Endothelial cell of umbilical vein (primary cell): ENCODE results near the gene KCNF1. TPM values are rescaled to one million over a fixed set of nuclear protein-coding genes. Genes with fewer than 3 reads are reported as not detected.

Experiments used
- BruUV-seq: library from RNA; stranded (reverse); fragments of 400-500 nt; replicated peaks from 2 replicates; lab custom pipeline; 2021; lab: Mats Ljungman, UMichigan
- CTCF ChIA-PET: fragments of 300-600, 350-600 bp; sonication (Branson Sonifier 250); formaldehyde crosslinking; loops from one replicate; lab custom pipeline; 2021; ENCODE audit warnings: antibody characterized with exemption, inconsistent platforms; lab: Charles Lee
- POLR2A ChIA-PET: fragments of 300-600, 350-600 bp; sonication (Branson Sonifier 250); formaldehyde crosslinking; loops from one replicate; lab custom pipeline; 2021; ENCODE audit warnings: antibody characterized with exemption, inconsistent platforms; lab: Charles Lee
- DNase-seq: peaks from one replicate; pipeline ENCODE4 v3.0.0-alpha.2; 2011; ENCODE audit warnings: low read depth, low spot score
- FAIRE-seq: peaks from 2 replicates; lab custom pipeline; 2011; peaks lifted over from hg19 to GRCh38; lab: Jason Lieb, UNC
- H2AFZ ChIP-seq: 2 replicates; pipeline ENCODE4 v1.6.0; 2012; ENCODE audit warnings: low read depth, low read length, control low read depth, inconsistent platforms
- H3K27ac ChIP-seq: 2 replicates; pipeline ENCODE4 v1.5.1; 2011; ENCODE audit warnings: low read depth, mild to moderate bottlenecking, control low read depth, low read length, moderate library complexity; ENCODE audit not compliant: insufficient read depth
- H3K27me3 ChIP-seq, 2 experiments: 2 replicates each; pipeline versions ENCODE4 v1.6.0 to v1.6.1; 2011; ENCODE audit warnings: low read length in 2 of 2, mixed read lengths in 1 of 2; ENCODE audit not compliant: control insufficient read depth in 2 of 2, insufficient read depth in 2 of 2
- H3K36me3 ChIP-seq, 2 experiments: 2 replicates in 1 of 2; 3 replicates in 1 of 2; pipeline ENCODE4 v1.5.1; 2011; ENCODE audit warnings: low read length in 2 of 2, mild to moderate bottlenecking in 1 of 2, moderate library complexity in 1 of 2; ENCODE audit not compliant: control insufficient read depth in 2 of 2, insufficient read depth in 2 of 2; ENCODE audit errors: extremely low read depth in 1 of 2
- H3K4me1 ChIP-seq: 3 replicates; pipeline ENCODE4 v1.5.1; 2011; ENCODE audit warnings: mild to moderate bottlenecking, low read length; ENCODE audit not compliant: control insufficient read depth, insufficient read depth; ENCODE audit errors: extremely low read depth
- H3K4me2 ChIP-seq: 2 replicates; pipeline ENCODE4 v1.6.1; 2011; ENCODE audit warnings: low read length, control low read depth, mixed read lengths; ENCODE audit not compliant: insufficient read depth
- H3K4me3 ChIP-seq, 3 experiments: fragments of 200-600 bp in 1 of 3; sonication (generic), shearing (Covaris generic) in 1 of 3; replicated peaks in 1 of 3; 2 replicates each; pipeline ENCODE4 v1.5.1; 2011 to 2016; ENCODE audit warnings: control low read depth in 3 of 3, low read length in 3 of 3, mild to moderate bottlenecking in 2 of 3, inconsistent platforms in 1 of 3, low read depth in 1 of 3, moderate library complexity in 1 of 3; ENCODE audit not compliant: insufficient read depth in 1 of 3
- H3K79me2 ChIP-seq: 2 replicates; pipeline ENCODE4 v1.6.0; 2012; ENCODE audit warnings: low read length, inconsistent platforms; ENCODE audit not compliant: control insufficient read depth, insufficient read depth
- H3K9ac ChIP-seq: replicated peaks from 2 replicates; pipeline ENCODE3; 2011; ENCODE audit warnings: low read length, control low read depth; ENCODE audit not compliant: insufficient read depth; ENCODE audit errors: extremely low read depth
- H3K9me1 ChIP-seq: replicated peaks from 3 replicates; pipeline ENCODE4 v1.6.0; 2011; ENCODE audit warnings: mild to moderate bottlenecking, low read length; ENCODE audit not compliant: control insufficient read depth, insufficient read depth; ENCODE audit errors: extremely low read depth
- H3K9me3 ChIP-seq: replicated peaks from 2 replicates; pipeline ENCODE4 v1.5.1; 2012; ENCODE audit warnings: low read length, inconsistent platforms; ENCODE audit not compliant: control insufficient read depth, insufficient read depth
- H4K20me1 ChIP-seq: replicated peaks from 2 replicates; pipeline ENCODE3; 2011; ENCODE audit warnings: mild to moderate bottlenecking, low read length; ENCODE audit not compliant: control insufficient read depth, insufficient read depth; ENCODE audit errors: extremely low read depth
- CTCF ChIP-seq, 2 donors: IDR thresholded peaks; 1 replicate in 1 of 2; 2 replicates in 1 of 2; pipeline ENCODE4 v1.5.1; 2011; ENCODE audit warnings: low read length in 2 of 2, mild to moderate bottlenecking in 2 of 2, moderate library complexity in 2 of 2, control low read depth in 1 of 2, inconsistent platforms in 1 of 2, low read depth in 1 of 2; ENCODE audit not compliant: insufficient read depth in 1 of 2; ENCODE audit errors: extremely low read depth in 1 of 2
- EZH2 ChIP-seq: IDR thresholded peaks from 2 replicates; pipeline ENCODE4 v1.6.1; 2012; ENCODE audit warnings: borderline replicate concordance, low read depth, mild to moderate bottlenecking, moderate library complexity, low read length, inconsistent platforms; ENCODE audit not compliant: severe bottlenecking
- FOS ChIP-seq: IDR thresholded peaks from 2 replicates; pipeline ENCODE4 v1.6.1; 2011; ENCODE audit warnings: mild to moderate bottlenecking, low read length, moderate library complexity, borderline replicate concordance; ENCODE audit not compliant: insufficient read depth
- GATA2 ChIP-seq: IDR thresholded peaks from 2 replicates; pipeline ENCODE4 v1.7.0; 2011; ENCODE audit warnings: low read depth, mild to moderate bottlenecking, moderate library complexity, mixed read lengths, low read length; ENCODE audit not compliant: insufficient read length, insufficient read depth
- MYC ChIP-seq: IDR thresholded peaks from one replicate; pipeline ENCODE4 v1.6.1; 2011; ENCODE audit warnings: mild to moderate bottlenecking, low read depth, low read length
- POLR2A ChIP-seq: IDR thresholded peaks from 2 replicates; pipeline ENCODE4 v1.6.1; 2012; ENCODE audit warnings: low read depth, mild to moderate bottlenecking, control low read depth, low read length
- POLR2AphosphoS5 ChIP-seq: IDR thresholded peaks from 2 replicates; pipeline ENCODE4 v1.6.1; 2012; ENCODE audit warnings: low read depth, mild to moderate bottlenecking, control low read depth, low read length, moderate library complexity; ENCODE audit not compliant: insufficient read depth
- dilution Hi-C: fragments of 300-500 bp; cut with MboI; formaldehyde crosslinking; loops from one replicate; pipeline ENCODE4 v1.15.0; 2019; ENCODE audit warnings: low sequenced_read_pairs; ENCODE audit not compliant: extremely low pct_ligation_motif_present
- intact Hi-C: fragments of 100-400 bp; cut with micrococcal nuclease; formaldehyde crosslinking; loops from one replicate; pipeline ENCODE4 v1.10.0; 2022
- polyA plus RNA-seq, 4 experiments: library from polyadenylated mRNA; depleted of rRNA in 3 of 4; stranded (reverse) in 3 of 4; unstranded in 1 of 4; fragments of >200 nt; gene quantifications; 2 replicates each; pipeline versions ENCODE4 v1.2.1 to v1.2.3, GENCODE V29; 2011 to 2012; ENCODE audit warnings: missing spikeins in 1 of 4
- total RNA-seq: library from RNA; stranded (reverse); gene quantifications from 2 replicates; pipeline ENCODE4 v1.2.3, GENCODE V29; 2021

KCNF1 gene
- total and polyA plus RNA-seq, 2 donors (not counting 3 experiments of a cell fraction or from before 2014, with no cell fraction given): 0.23 to 0.42 TPM

DNA sequence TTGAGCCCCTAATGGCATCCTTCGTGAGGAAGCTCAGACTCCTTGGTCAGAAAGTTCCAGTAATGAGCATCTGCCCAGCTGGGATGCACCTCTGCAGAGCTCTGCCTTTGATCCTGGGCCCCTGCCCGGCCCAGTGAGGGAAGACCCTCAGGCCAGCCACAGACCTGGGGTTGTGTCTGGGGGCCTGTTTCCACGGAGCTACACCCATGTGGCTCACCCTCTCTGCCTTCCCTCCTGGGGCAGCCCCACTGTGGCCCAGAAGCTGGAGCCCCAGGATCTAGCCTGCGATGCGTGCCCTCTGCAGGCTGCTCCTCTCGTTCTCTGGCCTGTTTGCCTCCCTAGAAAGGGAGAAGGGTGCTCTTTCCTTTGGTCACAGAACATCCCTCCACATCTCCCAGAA is 9.8 kb downstream of the KCNF1 start:
- H3K9me3 ChIP-seq: no peaks in the 10 kb centered on the region
- dilution Hi-C loops: no loop called here
- POLR2A ChIA-PET: no interaction called here

More for the DNA sequence above, 9.8 kb downstream of the KCNF1 start:
- no TSS peak for BruUV-seq
- Histone ChIP-seq H3K4me2 (no peak overlapping the region), H3K9me1 (no peaks in the 10 kb centered on the region), H3K27me3 (peaks cover 7 to 10% of the 10 kb centered on the region in 2 experiments), H4K20me1 (no peaks in the 10 kb centered on the region), H3K27ac (no peak overlapping the region), H2AFZ (no peak overlapping the region), H3K79me2 (no peaks in the 10 kb centered on the region), H3K4me1 (no peaks in the 10 kb centered on the region), H3K36me3 (no peaks in the 10 kb centered on the region), H3K9ac (no peak overlapping the region), H3K4me3 (no peak overlapping the region)
- CTCF ChIA-PET: interaction anchor here (0.6 to 0.7 kb wide), 2 partner anchors 10 to 89 kb away, joined by 3 read pairs; partner anchors contain the start of gene KCNF1
- TF ChIP-seq GATA2 (no peak), POLR2A (no peak), CTCF (IDR thresholded peaks at IDR 0.05; ENCODE audit: extremely low read depth in 1 of 2, insufficient read depth in 1 of 2, low read depth in 1 of 2, low read length in 2 of 2) (no peak), MYC (no peak), POLR2AphosphoS5 (no peak), FOS (no peak), EZH2 (no peak)
- FAIRE-seq (no peak), DNase-seq (no peak)
- intact Hi-C loops: no loop called here
